Epithelial cell of prostate (primary cell): Measurements from ENCODE around the gene PLPP6.

Experiments used
- DNase-seq: peaks from one replicate; pipeline ENCODE4 v3.0.0-alpha.2; 2011; ENCODE audit warnings: low read depth, low spot score
- H3K27ac ChIP-seq: fragments of 450-650 bp; 2 replicates; pipeline ENCODE4 v1.5.1; 2017; ENCODE audit warnings: mild to moderate bottlenecking

PLPP6 gene

DNA sequence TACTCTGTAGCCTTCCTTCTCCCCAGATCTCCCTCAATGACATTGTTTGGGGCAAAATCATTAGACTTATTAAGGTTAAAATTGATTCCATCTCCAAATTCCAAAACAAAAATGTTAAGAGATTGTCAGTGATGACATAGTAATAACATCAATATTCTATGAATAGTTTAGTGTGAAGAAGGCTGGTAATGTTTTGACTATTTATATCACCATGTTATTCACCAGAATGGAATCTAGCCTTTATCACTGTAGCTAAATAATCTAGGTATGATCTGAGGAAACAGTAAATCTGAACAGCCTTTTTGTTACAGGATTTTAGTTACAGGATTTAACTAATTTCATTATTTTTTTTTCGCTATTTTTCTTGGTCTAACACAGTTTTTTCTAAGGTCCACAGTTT is 929 bp upstream of the PLPP6 start:
- DNase-seq, result no peak
- H3K27ac ChIP-seq, result peak overlapping the region; percentile 75

DNA sequence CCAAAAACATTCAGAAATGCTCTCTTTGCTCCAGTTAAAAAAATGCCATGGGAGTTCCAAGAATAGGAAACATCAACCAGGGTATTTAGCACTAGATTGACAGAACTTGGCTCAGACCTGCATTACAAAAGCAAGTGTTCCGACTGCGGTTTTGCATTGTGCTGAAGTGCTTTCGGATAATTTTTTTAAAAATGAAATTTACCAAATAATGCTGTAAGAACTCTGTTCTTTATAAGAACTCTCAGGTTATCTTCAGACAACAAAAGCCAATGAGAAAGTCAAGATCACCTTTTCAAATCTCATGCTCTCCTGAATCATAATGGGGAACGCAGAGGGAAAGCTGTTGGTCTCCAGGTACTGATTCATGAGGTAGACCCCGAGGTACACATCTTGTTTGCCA is 483 bp upstream of the PLPP6 start:
- no peak for DNase-seq
- H3K27ac ChIP-seq, result peak overlapping the region; percentile 75

DNA sequence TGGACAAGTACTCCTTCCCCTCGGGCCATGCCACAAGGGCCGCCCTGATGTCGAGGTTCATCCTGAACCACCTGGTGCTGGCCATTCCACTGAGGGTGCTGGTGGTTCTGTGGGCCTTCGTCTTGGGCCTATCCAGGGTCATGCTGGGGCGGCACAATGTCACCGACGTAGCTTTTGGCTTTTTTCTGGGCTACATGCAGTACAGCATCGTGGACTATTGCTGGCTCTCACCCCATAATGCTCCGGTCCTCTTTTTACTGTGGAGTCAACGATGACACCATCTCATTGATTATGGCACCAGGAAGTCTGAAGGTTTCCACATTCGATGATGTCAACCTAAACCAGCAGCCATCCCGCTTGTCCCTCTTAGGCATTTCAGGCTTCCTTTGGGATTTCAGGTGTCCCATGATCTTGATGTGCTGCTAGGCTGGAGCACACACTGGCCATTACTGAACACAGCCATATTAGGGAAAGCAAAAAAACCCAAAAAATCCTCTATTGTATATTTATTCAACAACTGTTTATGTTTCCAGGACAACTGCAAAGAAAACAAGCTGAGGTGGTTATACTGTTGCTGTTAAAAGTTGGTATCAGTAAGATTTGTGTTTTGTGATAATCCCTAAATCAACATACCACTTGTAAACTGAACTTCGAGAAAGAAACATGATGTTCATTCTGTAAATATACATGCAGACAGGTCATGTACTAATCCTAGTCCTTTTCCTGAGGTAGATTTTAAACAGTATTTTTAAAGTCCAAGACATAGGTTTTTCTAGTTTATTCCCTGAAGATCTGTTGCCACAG is 1.1 kb downstream of the PLPP6 start:
- DNase-seq, result no peak
- H3K27ac ChIP-seq, result peak overlapping the region; percentile 75

DNA sequence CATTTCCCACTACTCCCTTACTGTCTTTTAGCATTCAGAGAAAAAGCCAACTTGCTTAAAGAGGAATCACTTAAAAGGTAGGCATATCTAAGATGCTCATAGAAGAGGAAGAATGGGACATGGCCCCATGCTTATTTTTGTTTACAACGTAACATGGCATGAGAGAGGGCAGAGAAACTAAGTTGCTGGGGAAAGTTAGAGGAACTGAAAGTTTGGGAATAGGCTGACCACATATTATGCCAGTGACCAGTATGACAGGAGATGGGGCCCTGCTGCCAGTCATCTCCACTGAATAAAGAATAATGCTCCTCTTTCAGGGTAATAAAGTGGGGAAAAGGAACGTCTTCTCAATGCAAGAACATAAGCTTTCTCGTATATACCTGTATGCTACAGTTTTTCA is 1.9 kb downstream of the PLPP6 start:
- peak overlapping the region; percentile 75 for H3K27ac ChIP-seq
- no peak for DNase-seq

DNA sequence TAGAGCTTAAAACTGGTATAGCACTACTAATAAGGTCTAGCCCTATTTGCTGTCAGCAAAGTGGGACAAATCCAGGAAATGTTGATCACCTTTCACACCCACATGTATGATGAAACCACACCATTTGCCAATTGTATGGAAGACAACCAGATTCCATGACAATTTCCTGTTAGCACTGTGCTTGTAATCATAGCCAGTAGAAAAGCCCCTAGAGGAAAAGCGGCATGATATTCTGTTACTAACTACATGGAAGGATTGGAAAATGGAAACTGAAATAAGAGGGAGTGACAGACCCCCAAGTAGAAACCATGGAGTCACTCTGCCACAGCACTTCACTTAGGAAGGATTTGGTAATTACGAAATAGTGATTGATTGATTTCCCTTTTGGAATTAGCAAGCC is 3.3 kb downstream of the PLPP6 start:
- peak overlapping the region; percentile 75 for H3K27ac ChIP-seq
- no peak for DNase-seq

DNA sequence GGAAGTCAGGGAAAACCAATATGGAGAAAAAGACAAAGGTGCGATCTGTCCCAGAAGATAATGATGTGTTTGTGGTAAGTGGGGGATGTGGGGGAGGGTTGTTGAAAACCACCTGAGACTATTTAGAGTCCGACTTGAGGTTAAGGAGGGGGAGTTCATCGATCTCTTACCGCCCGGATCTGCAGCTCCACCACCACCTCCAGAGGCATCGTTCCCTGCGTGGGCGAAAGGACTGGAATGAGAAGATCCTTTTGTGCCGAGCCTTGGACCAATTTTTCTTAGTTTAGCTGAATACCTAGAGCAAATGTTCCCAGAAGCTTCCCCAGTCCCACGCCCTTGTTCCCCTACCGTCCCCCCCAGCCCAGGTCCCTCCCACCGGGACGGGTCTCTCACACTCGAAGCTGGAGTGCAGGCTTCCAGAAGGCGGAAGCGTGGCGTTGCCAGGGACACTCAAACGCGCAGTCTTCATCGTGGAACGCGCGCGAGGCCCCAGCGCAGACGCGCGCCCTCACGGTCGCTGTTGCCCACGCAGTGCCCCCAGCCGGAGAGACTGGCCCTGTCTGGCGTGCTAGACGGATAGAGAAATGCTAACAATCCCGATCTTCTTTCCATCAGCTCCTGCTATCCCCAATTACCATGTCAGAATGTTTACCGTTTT is 4.1 kb downstream of the PLPP6 start, which contains the start of gene SPATA6L:
Gene SPATA6L (minus strand): TSS at position 439 of the 658 bp plus-strand sequence. CDS start 230 bp downstream, at position 209.
- peak within 1 kb of the TSS; percentile 75 for H3K27ac ChIP-seq
- no peak for DNase-seq

DNA sequence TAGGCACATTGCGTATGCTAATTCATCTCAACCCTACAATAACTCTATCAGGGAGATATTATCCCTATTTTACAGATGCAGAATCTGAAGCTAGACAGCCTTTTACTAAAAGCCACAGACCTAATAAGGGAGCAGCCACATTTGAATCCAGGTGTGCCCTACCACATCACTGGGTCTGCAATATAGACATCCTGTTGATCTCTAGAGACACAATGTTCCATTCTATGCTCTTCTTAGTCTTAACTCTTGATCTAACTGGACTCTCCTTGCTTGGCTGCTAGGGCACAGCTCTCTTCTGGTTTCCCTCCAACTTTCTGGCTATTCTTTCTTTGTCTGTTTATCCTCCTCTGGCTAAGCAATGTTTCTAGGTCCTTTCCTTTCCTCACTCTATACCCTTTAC is 5.6 kb downstream of the PLPP6 start:
- DNase-seq, result no peak

DNA sequence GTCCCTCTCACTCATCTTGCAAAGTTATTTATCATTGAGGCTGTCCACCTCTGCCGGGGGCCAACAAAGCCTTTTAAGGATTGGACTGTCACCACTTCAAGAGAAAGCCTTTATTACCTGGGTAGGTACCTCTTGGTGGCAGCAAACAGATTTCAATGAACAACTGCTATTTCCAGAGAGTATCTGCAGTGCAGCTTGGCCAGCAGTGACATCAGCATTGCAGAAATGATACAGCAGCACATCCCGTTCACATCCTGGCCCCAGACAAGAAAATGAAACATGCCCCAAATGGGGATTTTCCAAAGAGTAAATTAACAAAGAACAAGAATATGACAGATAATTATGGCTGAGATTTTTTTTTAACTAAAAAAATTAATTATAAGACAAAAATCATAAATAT is 6.5 kb downstream of the PLPP6 start:
- H3K27ac ChIP-seq, result no peak overlapping the region
- no peak for DNase-seq

More for the DNA sequence above, 5.6 kb downstream of the PLPP6 start:
- H3K27ac ChIP-seq, result no peak overlapping the region

DNA sequence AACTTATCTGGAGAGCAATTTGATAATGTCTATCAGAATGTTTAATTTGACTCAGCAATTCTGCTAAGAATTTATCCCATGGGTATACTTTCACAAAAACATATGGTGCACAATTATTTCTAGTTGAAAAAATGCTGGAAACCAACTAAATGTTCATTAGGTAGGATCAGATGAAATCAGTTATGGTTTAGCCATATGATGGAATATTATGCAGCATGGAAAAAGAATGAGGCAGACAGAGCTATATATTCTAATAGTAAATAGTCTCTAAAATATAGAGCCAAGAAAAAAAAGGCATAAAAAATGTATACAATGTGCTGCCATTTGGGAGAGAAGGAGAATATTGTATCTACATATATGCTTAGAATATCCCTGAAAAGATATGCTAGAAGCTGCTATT is 7.8 kb downstream of the PLPP6 start:
- H3K27ac ChIP-seq, result no peak overlapping the region
- DNase-seq, result no peak

DNA sequence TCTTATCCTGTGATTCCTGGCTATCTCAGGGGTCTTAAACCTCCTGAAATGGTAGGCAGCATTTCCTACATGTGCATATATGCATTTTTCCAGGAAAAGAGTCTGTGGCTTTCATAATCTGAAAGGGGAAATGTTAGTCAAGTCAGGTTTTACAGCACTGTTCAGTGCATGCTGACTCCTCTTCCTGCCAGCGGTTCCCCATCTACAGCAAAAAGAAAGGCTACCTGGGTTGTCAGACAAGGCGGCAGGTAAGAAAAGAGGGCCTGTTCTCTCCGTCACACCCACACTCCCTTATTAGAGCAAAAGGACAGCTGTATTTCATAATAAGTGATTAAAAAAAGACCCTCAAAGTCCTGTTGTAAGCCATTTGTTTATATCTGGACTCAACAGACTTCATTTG is 8.5 kb downstream of the PLPP6 start:
- DNase-seq, result no peak
- no peak overlapping the region for H3K27ac ChIP-seq

DNA sequence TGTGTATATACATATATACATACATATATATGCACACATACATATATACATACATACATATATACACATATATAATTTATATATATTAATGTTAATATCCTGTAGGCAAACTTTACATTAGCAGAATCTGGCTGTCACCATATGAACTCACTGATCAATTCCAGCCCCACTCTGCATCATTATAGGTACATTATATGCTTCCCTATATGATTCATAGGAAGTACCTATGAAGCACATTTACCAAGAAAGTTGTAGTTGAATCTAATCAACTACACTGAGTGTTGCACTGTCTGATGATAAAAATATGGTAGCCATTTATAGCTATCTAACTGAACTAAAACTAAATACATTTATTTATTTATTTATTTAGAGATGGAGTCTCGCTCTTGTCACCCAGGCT is 9.6 kb downstream of the PLPP6 start:
- no peak for DNase-seq

DNA sequence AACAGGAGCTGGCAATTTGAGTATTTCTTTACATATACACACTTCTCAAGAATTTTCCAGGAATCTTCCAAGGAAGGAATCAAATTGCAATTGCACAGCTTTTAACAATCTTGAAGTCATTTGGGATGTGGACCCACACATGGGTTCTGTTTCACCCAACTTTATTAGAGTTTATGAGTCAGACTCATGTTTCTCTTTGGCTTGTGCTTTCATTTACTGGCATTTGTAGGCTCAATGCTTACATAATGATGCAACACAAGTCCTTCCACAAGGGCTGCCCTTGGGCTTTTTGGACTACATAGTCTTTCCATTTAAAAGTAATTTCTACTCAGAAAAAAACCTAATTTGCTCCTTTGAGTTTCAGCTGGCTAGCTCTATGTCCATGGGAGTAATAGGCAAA is 12.7 kb downstream of the PLPP6 start:
- peak; percentile 48 for DNase-seq
- peak overlapping the region; percentile 45 for H3K27ac ChIP-seq

More for the DNA sequence above, 9.6 kb downstream of the PLPP6 start:
- H3K27ac ChIP-seq, result no peak overlapping the region

DNA sequence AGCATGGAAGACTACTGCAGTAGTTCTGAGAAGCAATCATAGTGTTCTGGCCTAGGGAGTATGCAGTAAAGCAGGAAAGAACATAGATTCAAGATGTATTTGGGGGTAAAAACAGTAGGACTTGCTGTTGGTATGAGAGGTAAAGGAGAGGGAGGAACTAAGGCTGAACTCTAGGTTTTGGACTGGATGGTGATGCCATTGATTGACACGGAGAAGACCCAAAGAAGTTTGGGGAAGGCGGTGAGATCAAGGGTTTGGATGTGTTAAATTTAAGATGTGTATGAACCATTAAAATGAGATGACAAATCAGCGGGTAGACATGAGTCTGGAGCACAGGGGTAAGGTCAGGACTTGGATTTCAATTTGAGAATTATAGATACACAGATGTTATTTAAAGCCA is 15.3 kb downstream of the PLPP6 start:
- DNase-seq, result no peak
- H3K27ac ChIP-seq, result peak overlapping the region; percentile 92

DNA sequence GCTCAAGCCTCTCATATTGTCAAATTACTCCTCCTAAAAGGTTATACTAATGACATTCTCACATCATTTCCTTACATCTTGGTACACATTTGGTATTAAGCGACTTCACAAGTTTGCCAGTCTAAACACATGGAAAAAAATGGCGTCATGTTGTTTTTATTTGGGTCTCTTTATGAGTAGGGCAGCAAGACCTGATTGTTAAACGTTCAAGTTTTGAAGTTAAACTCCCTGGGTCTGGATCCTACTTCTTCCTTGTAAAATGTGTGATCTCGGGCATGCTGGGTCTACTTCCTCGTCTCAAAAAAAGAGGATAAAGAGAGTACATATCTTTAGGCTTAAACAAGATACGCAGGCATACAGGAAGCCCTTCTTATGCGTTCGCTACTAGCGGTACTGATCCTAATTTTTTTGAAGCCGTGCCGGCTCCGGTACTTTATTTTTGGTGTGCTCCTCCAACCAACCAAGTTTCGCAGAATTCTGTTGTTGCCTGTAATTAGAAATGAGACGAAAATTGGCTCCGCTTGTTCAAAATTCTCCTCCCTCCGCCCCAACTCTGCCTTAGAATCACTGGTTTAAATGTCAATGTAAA is 16.7 kb downstream of the PLPP6 start:
- no peak for DNase-seq
- peak overlapping the region; percentile 92 for H3K27ac ChIP-seq

DNA sequence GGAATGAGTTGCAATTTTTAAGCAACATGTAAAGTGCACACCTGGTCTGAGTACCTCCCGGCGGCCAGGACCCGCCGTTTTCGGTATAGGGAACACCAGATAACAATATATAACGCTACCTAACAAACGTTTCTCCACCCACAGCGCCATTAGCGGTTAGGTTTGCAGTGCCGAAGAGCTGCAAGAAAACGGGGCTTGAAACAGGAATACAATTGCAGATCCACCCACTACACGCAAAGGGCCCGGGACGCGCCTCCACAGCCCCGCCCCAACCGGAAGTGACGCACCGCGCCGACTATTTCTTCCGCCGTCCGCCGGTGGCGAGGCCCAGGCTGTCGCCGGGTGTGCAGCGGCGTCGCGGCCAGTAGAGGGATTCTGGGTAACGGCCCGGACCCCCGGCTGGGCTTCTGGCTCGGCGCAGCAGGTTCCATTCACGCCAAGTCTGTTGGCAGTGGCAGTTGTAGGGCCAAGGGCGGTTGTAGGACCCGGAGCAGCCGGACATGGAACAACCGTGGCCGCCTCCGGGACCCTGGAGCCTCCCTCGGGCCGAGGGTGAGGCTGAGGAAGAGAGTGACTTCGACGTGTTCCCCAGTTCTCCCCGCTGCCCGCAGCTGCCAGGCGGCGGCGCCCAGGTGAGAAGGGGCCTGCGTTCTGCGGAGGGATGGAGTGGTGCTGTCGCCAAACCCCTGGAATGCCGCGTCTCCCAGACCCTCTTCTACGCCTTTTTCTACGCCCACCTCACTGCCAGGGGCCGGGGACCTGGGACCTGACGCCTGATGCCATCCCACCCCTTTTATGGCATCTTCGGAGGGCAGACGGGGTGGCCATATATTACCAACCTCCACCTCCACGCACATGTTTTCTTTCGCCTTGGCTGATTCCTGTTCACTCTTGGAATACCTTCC is 17.4 kb downstream of the PLPP6 start, which contains the start of gene CDC37L1:
Gene CDC37L1 (plus strand): TSS at position 302 of the 905 bp plus-strand sequence. CDS start 199 bp downstream, at position 501.
- peak; percentile 81 for DNase-seq

DNA sequence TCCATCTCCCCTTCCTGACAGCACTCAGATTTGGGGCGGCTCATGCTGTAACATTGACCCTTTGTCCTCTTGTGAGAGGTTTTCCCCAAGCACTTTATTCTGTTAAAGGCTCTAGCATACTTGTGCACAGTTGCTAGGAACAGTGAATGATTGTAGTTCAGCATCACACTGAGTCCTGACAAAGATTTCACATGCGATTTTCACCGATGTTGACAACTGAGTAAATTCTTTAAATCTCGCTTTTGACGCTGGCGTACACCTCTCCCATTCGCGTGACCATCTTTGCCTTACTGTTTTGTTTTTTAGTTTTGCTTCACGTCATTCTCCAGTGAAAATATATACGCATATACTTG is 18.1 kb downstream of the PLPP6 start:
- no peak for DNase-seq
- peak overlapping the region; percentile 92 for H3K27ac ChIP-seq

More for the DNA sequence above, 17.4 kb downstream of the PLPP6 start, which contains the start of gene CDC37L1:
- peak within 1 kb of the TSS; percentile 92 for H3K27ac ChIP-seq

DNA sequence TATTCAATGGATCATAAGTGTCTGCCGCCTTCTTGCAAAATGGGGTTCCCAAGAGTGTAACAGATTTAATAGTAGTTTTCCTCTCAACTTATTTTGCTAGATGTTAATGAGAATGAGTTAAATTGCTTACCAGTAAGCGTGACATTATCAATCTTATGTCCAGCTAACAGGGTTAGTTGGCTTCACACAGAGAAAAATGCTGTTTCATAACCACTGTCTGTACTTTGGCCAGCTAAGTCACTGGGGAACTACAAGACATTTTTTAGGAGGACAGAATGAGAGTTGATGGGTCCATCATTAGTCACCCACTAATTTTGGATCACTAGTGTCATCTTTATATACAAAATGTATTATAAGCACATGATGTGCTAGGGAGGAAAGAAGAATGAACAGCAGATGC is 18.7 kb downstream of the PLPP6 start:
- DNase-seq, result no peak
- H3K27ac ChIP-seq, result peak overlapping the region; percentile 92

DNA sequence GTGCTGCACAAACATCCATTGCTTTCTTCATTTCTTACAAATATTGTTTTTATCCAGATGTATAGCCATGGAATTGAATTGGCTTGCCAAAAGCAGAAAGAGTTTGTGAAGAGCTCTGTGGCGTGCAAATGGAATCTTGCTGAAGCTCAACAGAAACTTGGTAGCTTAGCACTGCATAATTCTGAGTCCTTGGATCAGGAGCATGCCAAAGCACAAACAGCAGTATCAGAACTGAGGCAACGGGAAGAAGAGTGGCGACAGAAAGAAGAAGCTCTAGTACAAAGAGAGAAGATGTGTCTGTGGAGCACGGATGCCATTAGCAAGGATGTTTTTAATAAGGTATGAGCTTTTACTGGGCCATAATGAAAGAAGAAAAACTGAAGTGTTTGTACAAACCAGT is 22.7 kb downstream of the PLPP6 start:
- H3K27ac ChIP-seq, result no peak overlapping the region
- no peak for DNase-seq

DNA sequence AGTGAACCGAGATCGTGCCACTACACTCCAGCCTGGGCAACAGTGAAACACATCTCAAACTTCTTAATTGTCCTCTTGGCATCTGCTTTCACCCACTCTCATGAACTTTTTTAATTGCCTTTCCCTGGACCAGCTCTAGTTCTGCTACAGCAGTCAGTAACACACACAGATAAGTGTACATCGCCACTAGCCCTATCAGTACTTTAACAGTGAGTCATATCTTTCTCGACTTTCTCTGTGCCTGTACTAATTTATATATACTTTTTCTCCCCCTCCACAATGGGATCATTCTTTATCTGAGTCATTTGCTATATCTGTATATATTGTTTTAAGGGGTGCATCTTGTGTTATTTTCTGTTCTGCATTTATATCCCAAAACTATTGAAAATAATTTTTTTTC is 24.0 kb downstream of the PLPP6 start:
- no peak overlapping the region for H3K27ac ChIP-seq
- no peak for DNase-seq

DNA sequence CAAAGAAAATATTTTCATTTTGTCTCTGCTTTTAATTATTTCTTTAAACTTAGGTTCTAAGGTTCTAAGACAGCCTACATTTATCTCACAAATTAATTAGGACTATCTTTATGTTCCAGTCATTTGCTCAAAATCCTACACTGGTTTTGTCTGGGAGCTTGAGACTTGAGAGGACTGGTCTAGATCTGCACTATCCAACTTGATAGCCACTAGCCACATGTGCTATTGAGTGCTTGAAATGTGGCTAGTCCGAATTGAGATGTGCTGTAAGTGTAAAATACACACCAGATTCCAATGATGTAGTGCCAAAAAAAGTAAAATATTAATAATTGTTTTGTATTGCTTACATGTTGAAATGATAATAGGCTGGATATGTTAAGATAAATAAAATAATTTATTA is 24.5 kb downstream of the PLPP6 start:
- no peak for DNase-seq
- H3K27ac ChIP-seq, result no peak overlapping the region
